G401 (cell line): Measurements from ENCODE around the gene UHMK1. TPM values are rescaled to one million over a fixed set of nuclear protein-coding genes. Genes with fewer than 3 reads are reported as not detected.
A peak's percentile ranks its signal among the peaks of the same experiment; 100 is the strongest.
"Not testable (repeated sequence)": the region's sequence is repeated elsewhere in the genome, so short reads cannot be mapped to it uniquely, and the experiment has no call there.

ENCODE experiments used
- DNase-seq: peaks from one replicate; pipeline ENCODE4 v3.0.0-alpha.2; 2015; ENCODE audit warnings: low spot score
- in situ Hi-C: cut with HindIII; loops from 2 replicates; pipeline ENCODE4 v1.10.0; 2016; ENCODE audit warnings: low sequenced_read_pairs, mixed read lengths
- total RNA-seq: library from RNA; depleted of rRNA; stranded (reverse); fragments of >200 nt; shearing (Covaris generic); gene quantifications from 2 replicates; pipeline ENCODE4 v1.2.3, GENCODE V29; 2014; rRNA removed

The UHMK1 gene, protein sequence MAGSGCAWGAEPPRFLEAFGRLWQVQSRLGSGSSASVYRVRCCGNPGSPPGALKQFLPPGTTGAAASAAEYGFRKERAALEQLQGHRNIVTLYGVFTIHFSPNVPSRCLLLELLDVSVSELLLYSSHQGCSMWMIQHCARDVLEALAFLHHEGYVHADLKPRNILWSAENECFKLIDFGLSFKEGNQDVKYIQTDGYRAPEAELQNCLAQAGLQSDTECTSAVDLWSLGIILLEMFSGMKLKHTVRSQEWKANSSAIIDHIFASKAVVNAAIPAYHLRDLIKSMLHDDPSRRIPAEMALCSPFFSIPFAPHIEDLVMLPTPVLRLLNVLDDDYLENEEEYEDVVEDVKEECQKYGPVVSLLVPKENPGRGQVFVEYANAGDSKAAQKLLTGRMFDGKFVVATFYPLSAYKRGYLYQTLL
- total RNA-seq = 11.7 and 16.3 TPM in 2 replicates

- DNase-seq = peak; percentile 97
- in situ Hi-C loops = no loop called here
Observed at GRCh38 chr1:162497723-162498495, at the start of gene UHMK1. TSS of gene UHMK1 (plus strand) at chr1:162497818. CDS start at chr1:162498001, 183 bp downstream.

DNA sequence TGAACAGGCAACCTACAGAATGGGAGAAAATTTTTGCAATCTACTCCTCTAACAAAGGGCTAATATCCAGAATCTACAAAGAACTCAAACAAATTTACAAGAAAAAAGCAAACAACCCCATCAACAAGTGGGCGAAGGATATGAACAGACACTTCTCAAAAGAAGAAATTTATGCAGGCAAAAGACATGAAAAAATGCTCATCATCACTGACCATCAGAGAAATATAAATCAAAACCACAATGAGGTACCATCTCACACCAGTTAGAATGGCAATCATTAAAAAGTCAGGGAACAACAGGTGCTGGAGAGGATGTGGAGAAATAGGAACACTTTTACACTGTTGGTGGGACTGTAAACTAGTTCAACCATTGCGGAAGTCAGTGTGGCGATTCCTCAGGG lies 43.3 kb upstream of the UHMK1 start:
- in situ Hi-C loops, DNase-seq: not testable (repeated sequence)

DNA sequence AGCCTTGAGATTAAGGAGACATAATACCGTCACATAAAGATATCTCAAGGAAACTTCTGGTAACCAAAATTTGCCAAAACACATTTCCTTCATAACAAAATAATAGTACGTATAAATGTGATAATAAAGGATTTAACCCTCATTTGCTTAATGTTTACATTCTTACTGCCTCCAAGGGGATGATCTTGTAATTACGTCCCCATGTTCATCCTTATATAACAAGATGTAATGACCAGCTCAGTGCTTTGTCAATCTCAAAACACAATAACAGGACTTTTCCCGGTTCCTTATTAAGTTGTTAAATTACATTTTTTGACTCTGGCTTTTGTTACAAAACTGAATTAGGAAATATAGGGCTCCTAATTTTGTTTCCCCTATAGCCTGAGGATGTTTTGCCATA lies 41.3 kb upstream of the UHMK1 start:
- in situ Hi-C loops = no loop called here

DNA sequence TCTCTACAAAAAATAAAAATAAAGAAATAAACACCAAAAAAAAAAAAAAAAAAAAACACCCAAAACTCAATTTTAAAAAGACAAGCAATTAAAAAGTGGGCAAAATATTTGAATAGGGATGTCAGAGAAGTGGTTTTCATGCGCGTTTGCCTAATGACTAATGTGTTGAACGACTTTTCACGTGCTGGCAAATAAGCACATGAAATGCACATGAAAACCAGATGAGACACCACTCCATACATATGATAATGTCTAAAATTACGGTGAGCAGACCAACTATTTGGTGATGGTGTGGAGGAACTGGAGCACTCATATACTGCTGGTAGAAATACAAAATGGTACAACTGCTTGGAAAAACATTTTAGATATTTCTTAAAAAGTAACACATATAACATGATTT lies 39.4 kb upstream of the UHMK1 start:
- in situ Hi-C loops = no loop called here
- DNase-seq = no peak

More for the DNA sequence above, 41.3 kb upstream of the UHMK1 start:
- no peak for DNase-seq

- in situ Hi-C loops, DNase-seq: not testable (repeated sequence)
Observed at GRCh38 chr1:162462425-162462824, 35.2 kb upstream of the UHMK1 start.

- in situ Hi-C loops = no loop called here
- DNase-seq = no peak
Observed at GRCh38 chr1:162463021-162463420, 34.6 kb upstream of the UHMK1 start.

DNA sequence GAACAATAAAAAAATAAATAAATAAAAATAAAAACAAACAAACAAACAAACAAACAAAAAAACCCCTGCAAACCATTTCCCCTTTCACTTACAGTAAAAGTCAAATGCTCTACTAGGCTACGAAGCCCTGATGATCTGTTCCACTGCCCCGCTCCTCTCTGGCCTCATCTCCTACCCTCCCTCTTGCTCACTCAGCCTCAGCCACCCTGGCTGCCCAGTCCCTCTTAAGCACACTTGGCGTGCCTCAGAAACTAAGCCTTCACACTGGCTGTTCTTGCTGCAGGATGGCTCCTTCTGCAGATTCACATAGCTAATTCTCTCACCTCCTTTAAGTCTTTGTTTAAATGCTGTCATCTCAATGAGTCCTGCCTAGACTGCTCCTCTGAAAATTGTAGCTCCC lies 30.8 kb upstream of the UHMK1 start:
- no peak for DNase-seq
- in situ Hi-C loops = no loop called here

GRCh38 chr1:162470216-162470615 lies 27.4 kb upstream of the UHMK1 start:
- no peak for DNase-seq
- in situ Hi-C loops = no loop called here

- in situ Hi-C loops = no loop called here
- DNase-seq = no peak
Observed at GRCh38 chr1:162471290-162471853, 26.2 kb upstream of the UHMK1 start.

DNA sequence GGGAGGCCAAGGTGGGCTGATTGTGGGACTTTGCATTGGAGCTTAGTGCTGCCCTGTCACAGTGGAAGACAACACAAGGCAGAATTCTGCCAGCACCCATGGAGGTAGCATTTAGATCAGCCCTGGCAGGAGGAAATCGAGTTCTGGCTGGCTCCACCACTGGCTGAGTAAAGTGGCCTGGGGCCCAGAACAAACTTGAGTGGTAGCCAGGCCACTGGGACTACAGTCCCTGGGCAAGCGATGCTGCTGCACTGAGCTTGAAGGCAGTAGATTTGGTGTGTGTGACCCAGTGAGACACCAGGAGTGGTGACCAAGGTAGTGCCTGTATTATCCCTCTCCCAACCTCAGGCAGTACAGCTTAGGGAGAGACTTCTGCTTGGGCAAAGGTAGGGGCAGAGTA lies 22.5 kb upstream of the UHMK1 start:
- in situ Hi-C loops = no loop called here
- no peak for DNase-seq

- in situ Hi-C loops = no loop called here
- no peak for DNase-seq
Observed at GRCh38 chr1:162475539-162476185, 22.0 kb upstream of the UHMK1 start.

DNA sequence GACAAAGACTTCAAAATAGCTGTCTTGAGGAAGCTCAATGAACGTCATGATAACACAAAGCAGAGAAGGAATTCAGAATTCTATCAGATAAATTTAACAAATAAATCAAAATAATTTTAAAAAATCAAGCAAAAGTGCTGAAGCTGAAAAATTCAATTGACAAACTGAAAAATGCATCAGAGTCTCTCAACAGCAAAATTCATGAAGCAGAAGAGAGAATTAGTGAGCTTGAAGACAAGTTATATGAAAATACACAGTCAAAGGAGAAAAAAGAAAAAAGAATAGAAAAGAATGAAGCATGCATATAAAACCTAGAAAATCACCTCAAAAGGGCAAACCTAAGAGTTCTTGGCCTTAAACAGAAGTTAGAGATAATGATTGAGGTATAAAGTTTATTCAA lies 21.0 kb upstream of the UHMK1 start:
- in situ Hi-C loops = no loop called here
- DNase-seq = no peak

GRCh38 chr1:162485236-162485635 lies 12.4 kb upstream of the UHMK1 start:
- DNase-seq = no peak
- in situ Hi-C loops = no loop called here

DNA sequence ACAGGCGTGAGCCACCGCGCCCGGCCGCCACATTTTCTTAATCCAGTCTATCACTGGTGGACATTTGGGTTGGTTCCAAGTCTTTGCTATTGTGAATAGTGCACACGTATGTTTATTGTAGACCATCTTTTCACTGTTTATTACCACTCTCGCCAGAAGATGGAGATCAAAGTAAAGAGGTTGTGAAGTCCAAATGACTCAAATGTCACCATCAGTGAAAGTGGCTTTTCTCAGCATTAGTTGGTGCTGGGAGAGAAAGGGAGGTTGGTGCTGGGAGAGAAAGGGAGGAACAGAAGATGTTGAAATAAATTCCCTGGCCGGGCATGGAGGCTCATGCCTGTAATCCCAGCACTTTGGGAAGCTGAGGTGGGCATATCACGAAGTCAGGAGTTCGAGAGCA lies 10.4 kb upstream of the UHMK1 start:
- in situ Hi-C loops = no loop called here
- no peak for DNase-seq

GRCh38 chr1:162488219-162488618 lies 9.4 kb upstream of the UHMK1 start:
- no peak for DNase-seq
- in situ Hi-C loops = no loop called here

- in situ Hi-C loops, DNase-seq: not testable (repeated sequence)
Observed at GRCh38 chr1:162495531-162496233, 1.9 kb upstream of the UHMK1 start.

DNA sequence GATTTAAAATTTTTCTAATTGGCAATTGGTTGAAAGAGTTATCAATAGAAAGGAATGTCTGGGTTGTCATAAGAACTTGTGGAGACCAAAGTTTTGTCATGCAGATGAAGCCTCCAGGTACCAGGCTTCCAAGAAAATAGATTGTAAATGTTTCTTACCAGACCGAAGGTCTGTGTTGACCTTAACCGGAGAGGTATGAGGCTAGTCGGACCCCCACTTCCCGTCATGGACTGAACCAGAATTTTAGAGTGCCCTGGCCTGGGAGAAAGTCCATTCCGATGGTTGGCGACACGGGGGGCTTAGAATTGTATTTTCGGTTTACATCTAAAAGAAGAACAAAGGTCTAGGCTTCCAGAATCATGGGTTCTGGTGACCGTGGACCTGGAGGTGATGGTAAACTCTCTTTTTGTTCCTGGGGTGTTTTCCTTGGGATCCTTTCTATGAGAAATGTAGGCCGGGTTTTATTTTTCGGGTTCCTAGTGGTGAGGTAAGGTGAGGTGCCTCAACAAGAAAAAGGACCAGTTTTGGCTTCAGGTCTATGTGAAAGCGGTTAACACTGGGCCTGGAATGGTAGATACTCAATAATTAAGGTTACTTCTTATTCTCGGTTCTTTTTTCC lies 405 bp upstream of the UHMK1 start:
- in situ Hi-C loops = no loop called here
- no peak for DNase-seq

DNA sequence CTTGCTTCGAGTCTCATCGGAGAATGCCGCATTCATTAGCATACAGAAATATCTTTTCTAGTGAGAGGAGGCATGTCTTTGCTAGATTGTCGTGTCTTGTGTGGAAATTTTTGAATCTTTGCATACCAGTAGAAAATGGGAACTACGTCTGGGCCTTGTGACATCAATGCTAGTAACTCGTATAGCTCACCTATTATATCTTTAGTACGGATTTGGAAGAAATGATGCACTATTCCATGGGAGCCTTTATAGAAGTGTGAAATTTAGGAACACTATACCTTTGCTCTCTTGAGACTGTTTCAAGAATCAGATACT lies 835 bp downstream of the UHMK1 start:
- in situ Hi-C loops = no loop called here
- no peak for DNase-seq

DNA sequence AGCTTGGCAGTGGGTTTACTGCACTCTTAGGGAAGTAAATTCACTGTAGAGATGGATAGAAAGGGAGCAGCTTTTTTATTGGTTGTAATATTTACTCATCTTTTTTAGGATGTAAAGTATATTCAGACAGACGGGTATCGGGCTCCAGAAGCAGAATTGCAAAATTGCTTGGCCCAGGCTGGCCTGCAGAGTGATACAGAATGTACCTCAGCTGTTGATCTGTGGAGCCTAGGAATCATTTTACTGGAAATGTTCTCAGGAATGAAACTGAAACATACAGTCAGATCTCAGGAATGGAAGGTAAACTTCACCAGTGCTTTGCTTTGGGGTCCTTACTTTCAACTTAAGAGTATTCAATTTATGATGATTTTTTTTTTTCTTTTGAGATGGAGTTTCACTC lies 3.2 kb downstream of the UHMK1 start:
- no peak for DNase-seq
- in situ Hi-C loops = no loop called here
